ENCODE results near the gene HNRNPA3. TPM values are rescaled to one million over a fixed set of nuclear protein-coding genes. Genes with fewer than 3 reads are reported as not detected.

HNRNPA3 gene
- polyA plus RNA-seq, 1 donor (not counting 4 experiments of a cell fraction or from before 2014, with no cell fraction given), result 178 TPM

DNA sequence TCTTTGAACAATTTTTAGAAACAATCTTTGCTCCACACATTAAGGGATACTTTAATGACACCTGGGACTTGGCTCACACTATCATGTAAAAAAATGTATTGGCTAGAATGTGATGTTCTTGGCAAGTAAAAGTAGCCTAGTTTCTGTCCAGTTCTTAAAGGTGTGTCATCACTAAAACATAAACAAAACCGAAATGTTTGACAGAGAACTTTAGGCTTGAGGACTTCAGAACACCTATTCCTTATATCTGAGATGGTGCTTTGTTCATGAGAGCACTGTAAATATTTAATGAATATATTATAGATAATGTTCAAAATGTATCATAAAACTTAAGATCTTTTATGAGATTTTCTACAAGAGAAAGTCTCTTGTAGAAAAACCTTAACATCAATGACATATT lies 19.8 kb upstream of the HNRNPA3 start:
- H3K27me3 ChIP-seq (ENCODE audit: control insufficient read depth, extremely low read depth, insufficient read depth, low read length), result no peaks in the 10 kb centered on the region
- TF ChIP-seq, protein P1, sequence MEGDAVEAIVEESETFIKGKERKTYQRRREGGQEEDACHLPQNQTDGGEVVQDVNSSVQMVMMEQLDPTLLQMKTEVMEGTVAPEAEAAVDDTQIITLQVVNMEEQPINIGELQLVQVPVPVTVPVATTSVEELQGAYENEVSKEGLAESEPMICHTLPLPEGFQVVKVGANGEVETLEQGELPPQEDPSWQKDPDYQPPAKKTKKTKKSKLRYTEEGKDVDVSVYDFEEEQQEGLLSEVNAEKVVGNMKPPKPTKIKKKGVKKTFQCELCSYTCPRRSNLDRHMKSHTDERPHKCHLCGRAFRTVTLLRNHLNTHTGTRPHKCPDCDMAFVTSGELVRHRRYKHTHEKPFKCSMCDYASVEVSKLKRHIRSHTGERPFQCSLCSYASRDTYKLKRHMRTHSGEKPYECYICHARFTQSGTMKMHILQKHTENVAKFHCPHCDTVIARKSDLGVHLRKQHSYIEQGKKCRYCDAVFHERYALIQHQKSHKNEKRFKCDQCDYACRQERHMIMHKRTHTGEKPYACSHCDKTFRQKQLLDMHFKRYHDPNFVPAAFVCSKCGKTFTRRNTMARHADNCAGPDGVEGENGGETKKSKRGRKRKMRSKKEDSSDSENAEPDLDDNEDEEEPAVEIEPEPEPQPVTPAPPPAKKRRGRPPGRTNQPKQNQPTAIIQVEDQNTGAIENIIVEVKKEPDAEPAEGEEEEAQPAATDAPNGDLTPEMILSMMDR (optimal IDR thresholded peaks at IDR 0.05 in 1 of 3, IDR thresholded peaks at IDR 0.05 in 1 of 3, conservative IDR thresholded peaks at IDR 0.05 in 1 of 3; ENCODE audit: extremely low read depth in 1 of 3, insufficient read depth in 2 of 3, low read length in 3 of 3), result no peak
- no peak for TF ChIP-seq EZH2 (IDR thresholded peaks at IDR 0.05; ENCODE audit: low read length)
- H3K9ac ChIP-seq (ENCODE audit: control insufficient read depth, extremely low read depth, insufficient read depth, low read length), result no peak overlapping the region
- DNase-seq (ENCODE audit: low read depth, low spot score) (no peak), FAIRE-seq (no peak)
- H3K9me3 ChIP-seq (ENCODE audit: control insufficient read depth, low read depth, low read length), result no peaks in the 10 kb centered on the region
- H3K27ac ChIP-seq (ENCODE audit: control insufficient read depth, insufficient read depth, low read length), result no peak overlapping the region
- no peaks in the 10 kb centered on the region for H4K20me1 ChIP-seq (ENCODE audit: control insufficient read depth, extremely low read depth, insufficient read depth, low read length)
- H3K9me1 ChIP-seq (ENCODE audit: control insufficient read depth, extremely low read depth, insufficient read depth, low read length), result no peaks in the 10 kb centered on the region
- H3K4me1 ChIP-seq (ENCODE audit: control insufficient read depth, extremely low read depth, insufficient read depth, low read length), result no peaks in the 10 kb centered on the region
- H3K4me2 ChIP-seq (ENCODE audit: control insufficient read depth, extremely low read depth, insufficient read depth, low read depth, low read length), result no peak overlapping the region
- no peak overlapping the region for H3K4me3 ChIP-seq (ENCODE audit: control insufficient read depth in 2 of 3, extremely low read depth in 1 of 3, insufficient read depth in 2 of 3, low read depth in 1 of 3, low read length in 3 of 3)
- H3K79me2 ChIP-seq (ENCODE audit: control insufficient read depth, insufficient read depth, low read length), result no peaks in the 10 kb centered on the region
- dilution Hi-C loops (cut with MboI; ENCODE audit: extremely low pct_ligation_motif_present, low sequenced_read_pairs), result no loop called here
- H2AFZ ChIP-seq (ENCODE audit: control insufficient read depth, low read length), result no peak overlapping the region
- no peaks in the 10 kb centered on the region for H3K36me3 ChIP-seq (ENCODE audit: control insufficient read depth in 2 of 2, extremely low read depth in 1 of 2, insufficient read depth in 2 of 2, low read length in 2 of 2)

DNA sequence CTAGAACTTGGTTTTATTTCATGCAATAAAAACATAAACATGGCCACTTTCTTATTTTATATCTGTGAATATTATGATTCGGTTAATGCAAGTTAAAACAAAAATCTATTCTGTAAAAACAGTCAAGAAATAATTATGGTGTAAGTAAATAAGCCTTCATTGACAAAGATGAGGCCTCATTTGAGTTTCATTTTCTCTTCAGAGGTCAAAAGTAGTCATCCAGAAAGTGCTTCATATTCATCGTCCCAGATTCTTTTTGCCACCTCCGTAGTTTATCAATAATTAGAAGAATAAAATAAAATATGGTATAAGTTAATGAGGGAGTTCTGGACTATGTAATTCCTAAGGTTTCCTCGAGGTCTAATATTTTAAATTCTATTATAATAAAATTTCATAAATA lies 19.4 kb upstream of the HNRNPA3 start:
- no peaks in the 10 kb centered on the region for H3K9me3 ChIP-seq (ENCODE audit: control insufficient read depth, low read depth, low read length)
- no peak for TF ChIP-seq EZH2 (IDR thresholded peaks at IDR 0.05; ENCODE audit: low read length)
- TF ChIP-seq, protein P1 (optimal IDR thresholded peaks at IDR 0.05 in 1 of 3, IDR thresholded peaks at IDR 0.05 in 1 of 3, conservative IDR thresholded peaks at IDR 0.05 in 1 of 3; ENCODE audit: extremely low read depth in 1 of 3, insufficient read depth in 2 of 3, low read length in 3 of 3), result no peak
- no peaks in the 10 kb centered on the region for H3K79me2 ChIP-seq (ENCODE audit: control insufficient read depth, insufficient read depth, low read length)
- H3K27me3 ChIP-seq (ENCODE audit: control insufficient read depth, extremely low read depth, insufficient read depth, low read length), result no peaks in the 10 kb centered on the region
- no peaks in the 10 kb centered on the region for H4K20me1 ChIP-seq (ENCODE audit: control insufficient read depth, extremely low read depth, insufficient read depth, low read length)
- H2AFZ ChIP-seq (ENCODE audit: control insufficient read depth, low read length), result no peak overlapping the region
- no peak for DNase-seq (ENCODE audit: low read depth, low spot score)
- H3K9ac ChIP-seq (ENCODE audit: control insufficient read depth, extremely low read depth, insufficient read depth, low read length), result no peak overlapping the region
- dilution Hi-C loops (cut with MboI; ENCODE audit: extremely low pct_ligation_motif_present, low sequenced_read_pairs), result no loop called here
- no peak overlapping the region for H3K27ac ChIP-seq (ENCODE audit: control insufficient read depth, insufficient read depth, low read length)
- H3K36me3 ChIP-seq (ENCODE audit: control insufficient read depth in 2 of 2, extremely low read depth in 1 of 2, insufficient read depth in 2 of 2, low read length in 2 of 2), result no peaks in the 10 kb centered on the region
- no peaks in the 10 kb centered on the region for H3K9me1 ChIP-seq (ENCODE audit: control insufficient read depth, extremely low read depth, insufficient read depth, low read length)
- no peak overlapping the region for H3K4me3 ChIP-seq (ENCODE audit: control insufficient read depth in 2 of 3, extremely low read depth in 1 of 3, insufficient read depth in 2 of 3, low read depth in 1 of 3, low read length in 3 of 3)
- H3K4me1 ChIP-seq (ENCODE audit: control insufficient read depth, extremely low read depth, insufficient read depth, low read length), result no peaks in the 10 kb centered on the region
- FAIRE-seq, result no peak
- no peak overlapping the region for H3K4me2 ChIP-seq (ENCODE audit: control insufficient read depth, extremely low read depth, insufficient read depth, low read depth, low read length)
